Measurements from ENCODE around the gene JADE2. TPM values are rescaled to one million over a fixed set of nuclear protein-coding genes. Genes with fewer than 3 reads are reported as not detected.
"Not testable (repeated sequence)": the region's sequence is repeated elsewhere in the genome, so short reads cannot be mapped to it uniquely, and the experiment has no call there.

JADE2 gene
- total and polyA plus RNA-seq, 4 donors = 12.4 to 53.5 (median 20.3) TPM

DNA sequence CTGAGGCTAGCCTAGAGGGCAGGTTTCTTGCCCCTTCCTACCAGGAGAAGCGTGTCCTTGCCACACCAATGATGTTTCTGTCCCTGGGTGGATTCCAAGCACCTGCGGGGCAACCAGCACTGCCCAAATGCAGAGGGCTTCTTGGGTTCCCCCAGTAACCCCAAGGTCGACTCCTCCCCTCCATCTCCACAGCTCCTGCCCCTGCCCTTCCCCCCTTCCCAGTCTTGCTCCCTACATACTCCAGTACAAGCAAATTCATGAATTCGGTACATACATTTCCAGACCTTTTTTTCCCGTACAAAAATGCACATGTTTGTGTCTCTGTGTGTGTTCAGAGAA, 12.8 kb upstream of the JADE2 start:
- Histone ChIP-seq H3K36me3 (ENCODE audit: control insufficient read depth in 4 of 4, insufficient read depth in 4 of 4, low read length in 4 of 4) (no peaks in the 10 kb centered on the region), H3K4me3 (no peak overlapping the region), H3K9ac (ENCODE audit: insufficient read depth in 1 of 2, low read length in 2 of 2) (no peak overlapping the region), H3K4me1 (ENCODE audit: control insufficient read depth in 5 of 5, insufficient read depth in 5 of 5, low read length in 5 of 5) (peaks cover 0 to 17% (median 10%) of the 10 kb centered on the region in 5 donors), H3K27ac (ENCODE audit: low read depth in 1 of 2, low read length in 1 of 2) (peak overlapping the region; percentile 3 to 50), H3K27me3 (ENCODE audit: control insufficient read depth in 3 of 3, insufficient read depth in 3 of 3, low read length in 2 of 3) (no peaks in the 10 kb centered on the region), H3K9me3 (ENCODE audit: control insufficient read depth in 4 of 4, insufficient read depth in 3 of 4, low read length in 3 of 4) (no peaks in the 10 kb centered on the region)
- no peak for ATAC-seq (ENCODE audit: insufficient read depth, low FRiP score)
- 88 to 89% methylated on average over 5 of the region's 5 CpGs for WGBS, 2 donors
- no peak for DNase-seq
- TF ChIP-seq CTCF (IDR thresholded peaks at IDR 0.05; ENCODE audit: control extremely low read depth, extremely low read depth) = no peak

DNA sequence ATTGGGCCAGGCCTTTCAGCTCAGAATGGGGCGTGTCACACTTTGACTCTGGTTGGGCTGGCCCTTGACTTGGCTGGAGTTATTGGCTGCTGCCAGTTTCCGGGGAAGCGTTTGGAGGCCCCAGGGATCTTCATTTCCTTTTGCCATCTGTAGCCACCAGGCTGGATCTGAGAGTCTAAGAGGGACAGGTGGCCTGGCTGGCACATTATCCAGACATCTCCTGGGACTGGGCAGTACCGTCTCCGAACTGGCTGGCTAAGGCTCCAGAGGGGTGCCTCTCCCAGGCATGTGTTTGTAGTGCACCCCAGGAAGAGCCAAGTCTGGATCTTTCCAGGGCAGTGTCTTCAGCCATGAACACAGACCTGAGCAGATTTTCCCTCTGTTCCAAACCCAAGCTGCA, 9.7 kb upstream of the JADE2 start:
- H3K4me3 ChIP-seq = no peak overlapping the region
- no peak for TF ChIP-seq CTCF (IDR thresholded peaks at IDR 0.05; ENCODE audit: control extremely low read depth, extremely low read depth)
- no peak overlapping the region for H3K27ac ChIP-seq (ENCODE audit: low read depth in 1 of 2, low read length in 1 of 2)
- no peaks in the 10 kb centered on the region for H3K27me3 ChIP-seq (ENCODE audit: control insufficient read depth in 3 of 3, insufficient read depth in 3 of 3, low read length in 2 of 3)
- H3K9me3 ChIP-seq (ENCODE audit: control insufficient read depth in 4 of 4, insufficient read depth in 3 of 4, low read length in 3 of 4) = no peaks in the 10 kb centered on the region
- no peaks in the 10 kb centered on the region for H3K36me3 ChIP-seq (ENCODE audit: control insufficient read depth in 4 of 4, insufficient read depth in 4 of 4, low read length in 4 of 4)
- no peak for DNase-seq
- WGBS, 2 donors = 66 to 80% methylated on average over 5 of the region's 5 CpGs
- H3K4me1 ChIP-seq (ENCODE audit: control insufficient read depth in 5 of 5, insufficient read depth in 5 of 5, low read length in 5 of 5) = peaks cover 0 to 17% (median 10%) of the 10 kb centered on the region in 5 donors
- ATAC-seq (ENCODE audit: insufficient read depth, low FRiP score) = no peak
- H3K9ac ChIP-seq (ENCODE audit: insufficient read depth in 1 of 2, low read length in 2 of 2) = no peak overlapping the region

DNA sequence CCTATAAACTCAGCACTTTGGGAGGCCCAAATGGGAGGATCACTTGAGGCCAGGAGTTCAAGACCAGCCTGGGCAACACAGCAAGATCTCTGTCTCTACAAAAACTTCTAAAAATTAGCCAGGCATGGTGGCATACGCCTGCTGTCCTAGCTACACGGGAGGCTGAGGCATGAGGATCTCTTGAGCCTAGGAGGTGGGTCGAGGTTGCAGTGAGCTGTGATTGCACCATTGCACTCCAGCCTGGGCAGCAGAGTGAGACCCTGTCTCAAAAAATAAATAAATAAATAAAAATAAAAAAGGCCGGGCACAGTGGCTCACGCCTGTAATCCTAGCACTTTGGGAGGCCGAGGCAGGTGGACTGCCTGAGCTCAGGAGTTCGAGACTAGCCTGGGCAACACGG, 8.5 kb upstream of the JADE2 start:
- H3K27me3 ChIP-seq (ENCODE audit: control insufficient read depth in 3 of 3, insufficient read depth in 3 of 3, low read length in 2 of 3); H3K9ac ChIP-seq (ENCODE audit: insufficient read depth in 1 of 2, low read length in 2 of 2); H3K4me1 ChIP-seq (ENCODE audit: control insufficient read depth in 5 of 5, insufficient read depth in 5 of 5, low read length in 5 of 5); H3K4me3 ChIP-seq; H3K36me3 ChIP-seq (ENCODE audit: control insufficient read depth in 4 of 4, insufficient read depth in 4 of 4, low read length in 4 of 4); ATAC-seq (ENCODE audit: insufficient read depth, low FRiP score); H3K27ac ChIP-seq (ENCODE audit: low read depth in 1 of 2, low read length in 1 of 2); H3K9me3 ChIP-seq (ENCODE audit: control insufficient read depth in 4 of 4, insufficient read depth in 3 of 4, low read length in 3 of 4); DNase-seq: not testable (repeated sequence)
- WGBS, 2 donors = 95 to 96% methylated on average over 8 of the region's 8 CpGs

GRCh38 chr5:134517553-134517952, 7.9 kb upstream of the JADE2 start:
- Histone ChIP-seq H3K27ac (ENCODE audit: low read depth in 1 of 2, low read length in 1 of 2) (no peak overlapping the region), H3K27me3 (ENCODE audit: control insufficient read depth in 3 of 3, insufficient read depth in 3 of 3, low read length in 2 of 3) (no peaks in the 10 kb centered on the region), H3K36me3 (ENCODE audit: control insufficient read depth in 4 of 4, insufficient read depth in 4 of 4, low read length in 4 of 4) (no peaks in the 10 kb centered on the region), H3K9me3 (ENCODE audit: control insufficient read depth in 4 of 4, insufficient read depth in 3 of 4, low read length in 3 of 4) (no peaks in the 10 kb centered on the region), H3K4me1 (ENCODE audit: control insufficient read depth in 5 of 5, insufficient read depth in 5 of 5, low read length in 5 of 5) (peaks cover 0 to 4% (median under 1%) of the 10 kb centered on the region in 5 donors), H3K4me3 (no peak overlapping the region), H3K9ac (ENCODE audit: insufficient read depth in 1 of 2, low read length in 2 of 2) (no peak overlapping the region)
- TF ChIP-seq CTCF (IDR thresholded peaks at IDR 0.05; ENCODE audit: control extremely low read depth, extremely low read depth) = no peak
- WGBS, 2 donors = 91 to 94% methylated on average over 5 of the region's 5 CpGs
- ATAC-seq (ENCODE audit: insufficient read depth, low FRiP score) (no peak), DNase-seq (no peak)
